HCT116 (cell line): Measurements from ENCODE around the gene BICDL2.

Experiments used
- CTCF ChIP-seq, 3 experiments: fragments of 200-600 bp in 1 of 3; sonication (generic) in 1 of 3; IDR thresholded peaks in 2 of 3; conservative IDR thresholded peaks in 1 of 3; 2 replicates each; pipeline ENCODE4 v1.5.1; 2012 to 2017; ENCODE audit warnings: low read depth in 2 of 3, low read length in 2 of 3, antibody characterized with exemption in 1 of 3, borderline replicate concordance in 1 of 3, control low read depth in 1 of 3, mild to moderate bottlenecking in 1 of 3, mixed read lengths in 1 of 3, mixed run types in 1 of 3, moderate library complexity in 1 of 3; ENCODE audit not compliant: insufficient read depth in 1 of 3
- POLR2A ChIP-seq: IDR thresholded peaks from 2 replicates; pipeline ENCODE4 v1.7.0; 2011; ENCODE audit warnings: borderline replicate concordance; ENCODE audit not compliant: insufficient read depth, insufficient read length; ENCODE audit errors: extremely low read depth

DNA sequence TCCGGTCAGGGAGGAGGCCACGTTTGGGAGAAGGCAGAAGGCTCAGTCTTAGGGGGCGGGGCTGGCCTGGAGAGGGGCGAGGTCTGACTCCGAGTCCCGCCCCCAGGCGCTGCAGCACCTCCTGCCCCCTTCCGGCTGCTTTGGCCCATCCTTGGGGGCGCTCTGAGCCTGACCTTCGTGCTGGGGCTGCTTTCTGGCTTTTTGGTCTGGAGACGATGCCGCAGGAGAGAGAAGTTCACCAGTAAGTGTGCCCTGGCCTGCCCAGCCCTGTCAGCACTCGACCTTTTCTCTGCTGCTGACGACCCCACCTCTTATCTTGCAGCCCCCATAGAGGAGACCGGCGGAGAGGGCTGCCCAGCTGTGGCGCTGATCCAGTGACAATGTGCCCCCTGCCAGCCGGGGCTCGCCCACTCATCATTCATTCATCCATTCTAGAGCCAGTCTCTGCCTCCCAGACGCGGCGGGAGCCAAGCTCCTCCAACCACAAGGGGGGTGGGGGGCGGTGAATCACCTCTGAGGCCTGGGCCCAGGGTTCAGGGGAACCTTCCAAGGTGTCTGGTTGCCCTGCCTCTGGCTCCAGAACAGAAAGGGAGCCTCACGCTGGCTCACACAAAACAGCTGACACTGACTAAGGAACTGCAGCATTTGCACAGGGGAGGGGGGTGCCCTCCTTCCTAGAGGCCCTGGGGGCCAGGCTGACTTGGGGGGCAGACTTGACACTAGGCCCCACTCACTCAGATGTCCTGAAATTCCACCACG is 15.1 kb downstream of the BICDL2 start:
- TF ChIP-seq POLR2A (no peak), CTCF (IDR thresholded peaks at IDR 0.05 in 2 of 3, conservative IDR thresholded peaks at IDR 0.05 in 1 of 3; ENCODE audit: borderline replicate concordance in 1 of 3, insufficient read depth in 1 of 3, low read depth in 2 of 3, low read length in 2 of 3) (peak in 1 of 3 experiments; percentile 37; a peak in 2 of 6 replicates)
